HepG2 (cell line): Measurements from ENCODE around the gene PSMC4. TPM values are rescaled to one million over a fixed set of nuclear protein-coding genes. Genes with fewer than 3 reads are reported as not detected.

ENCODE experiments used
- ATAC-seq: fragments of 200-7000 bp; cut with Tn5 transposase; 3 replicates; pipeline ENCODE4 v1.9.1; 2020; ENCODE audit warnings: mild to moderate bottlenecking, moderate library complexity
- BruUV-seq: library from RNA; stranded (reverse); fragments of 400-500 nt; replicated peaks from 2 replicates; lab custom pipeline; 2021; lab: Mats Ljungman, UMichigan
- CTCF ChIA-PET: fragments of 300-600 bp; formaldehyde crosslinking; extraction: SDS; loops from one replicate; lab custom pipeline; 2021; ENCODE audit warnings: low total read pairs, inconsistent platforms, low intra/inter-chr PET ratio; lab: Yijun Ruan, JAX
- POLR2A ChIA-PET: fragments of 350-600 bp; sonication (Branson Sonifier 250); formaldehyde crosslinking; loops from one replicate; lab custom pipeline; 2020; ENCODE audit warnings: antibody characterized with exemption, inconsistent platforms; lab: Yijun Ruan, JAX
- DNase-seq: peaks from one replicate; pipeline ENCODE4 v3.0.0-alpha.2; 2015; ENCODE audit warnings: low spot score
- FAIRE-seq: peaks from 3 replicates; lab custom pipeline; 2011; peaks lifted over from hg19 to GRCh38; lab: Jason Lieb, UNC
- H2AFZ ChIP-seq: one replicate; pipeline ENCODE4 v1.6.1; 2011; ENCODE audit warnings: low read length, inconsistent platforms
- H3K27ac ChIP-seq: fragments of 300-600 bp; 3 replicates; pipeline ENCODE4 v1.8.0; 2011; ENCODE audit warnings: mixed run types, mild to moderate bottlenecking, mixed read lengths, low read length, inconsistent platforms; ENCODE audit not compliant: insufficient read depth; ENCODE audit errors: extremely low read length
- H3K27me3 ChIP-seq, 2 experiments: fragments of 200-600 bp in 1 of 2; 2 replicates in 1 of 2; 3 replicates in 1 of 2; pipeline versions ENCODE4 v1.6.0 to v1.8.0; 2011; ENCODE audit warnings: low read length in 2 of 2, mild to moderate bottlenecking in 2 of 2, moderate library complexity in 2 of 2, inconsistent platforms in 1 of 2; ENCODE audit not compliant: insufficient read depth in 2 of 2, control insufficient read depth in 1 of 2
- H3K36me3 ChIP-seq, 2 experiments: fragments of 200-600 bp in 1 of 2; replicated peaks in 1 of 2; 2 replicates in 1 of 2; 3 replicates in 1 of 2; pipeline versions ENCODE4 v1.5.1 to v1.8.0; 2011; ENCODE audit warnings: low read length in 2 of 2, inconsistent platforms in 1 of 2; ENCODE audit not compliant: insufficient read depth in 2 of 2, control insufficient read depth in 1 of 2
- H3K4me1 ChIP-seq: 2 replicates; pipeline ENCODE4 v1.5.1; 2012; ENCODE audit warnings: low read length, inconsistent platforms; ENCODE audit not compliant: insufficient read depth
- H3K4me2 ChIP-seq: 2 replicates; pipeline ENCODE4 v1.6.0; 2011; ENCODE audit warnings: low read depth, low read length, inconsistent platforms
- H3K4me3 ChIP-seq, 3 experiments: fragments of 200-600 bp in 1 of 3; sonication (generic), shearing (Covaris generic) in 1 of 3; replicated peaks in 1 of 3; 2 replicates each; pipeline ENCODE4 v1.5.1; 2011 to 2016; ENCODE audit warnings: low read length in 3 of 3, inconsistent platforms in 2 of 3, low read depth in 2 of 3, mild to moderate bottlenecking in 2 of 3, control low read depth in 1 of 3, mixed read lengths in 1 of 3; ENCODE audit not compliant: insufficient read depth in 1 of 3
- H3K79me2 ChIP-seq: one replicate; pipeline ENCODE4 v1.6.1; 2011; ENCODE audit warnings: low read length, inconsistent platforms; ENCODE audit not compliant: insufficient read depth
- H3K9ac ChIP-seq: 2 replicates; pipeline ENCODE4 v1.6.0; 2011; ENCODE audit warnings: mild to moderate bottlenecking, low read depth, low read length, inconsistent platforms; ENCODE audit not compliant: insufficient read depth
- H3K9me3 ChIP-seq: 2 replicates; pipeline ENCODE4 v1.5.1; 2012; ENCODE audit warnings: mild to moderate bottlenecking, low read length
- H4K20me1 ChIP-seq: 2 replicates; pipeline ENCODE4 v1.6.0; 2011; ENCODE audit warnings: inconsistent platforms, mild to moderate bottlenecking, low read length, moderate library complexity; ENCODE audit not compliant: insufficient read depth
- EHMT2 ChIP-seq: fragments of 200-600 bp; sonication (generic); IDR thresholded peaks from 2 replicates; pipeline ENCODE4 v1.7.0; 2017; ENCODE audit warnings: antibody characterized with exemption, low read depth, low read length, borderline replicate concordance
- TBX2 ChIP-seq: sonication (generic); formaldehyde crosslinking; IDR thresholded peaks from 2 replicates; pipeline ENCODE4 v1.5.0; 2020; ENCODE audit warnings: missing genetic modification reagents, mild to moderate bottlenecking, borderline replicate concordance
- ZNF121 ChIP-seq: sonication (generic); formaldehyde crosslinking; IDR thresholded peaks from 2 replicates; pipeline ENCODE4 v1.5.0; 2020; ENCODE audit warnings: mild to moderate bottlenecking, missing genetic modification reagents
- ZNF543 ChIP-seq: sonication (generic); formaldehyde crosslinking; IDR thresholded peaks from 2 replicates; pipeline ENCODE4 v1.4.0; 2020; ENCODE audit warnings: mild to moderate bottlenecking, missing genetic modification reagents
- ZNF770 ChIP-seq: sonication (generic); formaldehyde crosslinking; IDR thresholded peaks from 2 replicates; pipeline ENCODE4 v1.5.0; 2020; ENCODE audit warnings: mild to moderate bottlenecking, missing genetic modification reagents
- WGBS: methylation state at CpG from one replicate; pipeline ENCODE4 v1.1.6; 2017; ENCODE audit warnings: low lambda C conversion rate; 5-methylcytosine and 5-hydroxymethylcytosine counted together
- in situ Hi-C: cut with HindIII; loops from 2 replicates; pipeline ENCODE4 v1.10.0; 2017; ENCODE audit warnings: low pct_unique_long_range_greater_than_20kb; ENCODE audit not compliant: extremely low pct_ligation_motif_present
- intact Hi-C: fragments of 100-400 bp; cut with micrococcal nuclease; formaldehyde crosslinking; loops from one replicate; pipeline ENCODE4 v1.10.0; 2022; ENCODE audit not compliant: unreplicated experiment
- polyA plus RNA-seq, 8 experiments: library from polyadenylated mRNA; depleted of rRNA in 3 of 8; stranded (reverse) in 7 of 8; unstranded in 1 of 8; fragments of >200 nt; fragmentation: Illumina TruSeq in 4 of 8; extraction: Trizol in 4 of 8; gene quantifications; 2 replicates each; pipeline versions ENCODE4 v1.2.1 to v1.2.3, GENCODE V29; 2011 to 2016; ENCODE audit warnings: low read depth in 4 of 8, missing spikeins in 1 of 8, mixed read lengths in 1 of 8; ENCODE audit not compliant: insufficient read depth in 1 of 8
- total RNA-seq, 5 experiments: library from RNA; depleted of rRNA; stranded (reverse); fragments of >200 nt; fragmentation: Illumina TruSeq; extraction: Trizol; gene quantifications; 2 replicates each; pipeline ENCODE4 v1.2.3, GENCODE V29; 2016; ENCODE audit warnings: low read depth in 1 of 5

The PSMC4 gene
- total and polyA plus RNA-seq, 2 of the 13 experiments (the other 11 are each of a cell fraction or from before 2014, with no cell fraction given), result 49.9 to 160 TPM

- TF ChIP-seq ZNF543 (CRISPR knock-in tag), result no peak
- TF ChIP-seq TBX2 (CRISPR knock-in tag), result 0 out of 2 replicates have a peak, but pooled peaks have one; percentile 11
- TF ChIP-seq, all 625 proteins: peak for 1
- FAIRE-seq (no peak), ATAC-seq (peak; percentile 61), DNase-seq (no peak)
- H4K20me1 ChIP-seq, result no peaks in the 10 kb centered on the region
- intact Hi-C loops, result no loop called here
- no TSS peak for BruUV-seq
- no peak overlapping the region for H3K9ac ChIP-seq
- H3K36me3 ChIP-seq, result no peaks in the 10 kb centered on the region
- no peak overlapping the region for H3K27ac ChIP-seq
- H3K79me2 ChIP-seq, result no peaks in the 10 kb centered on the region
- peaks cover 0 to 13% of the 10 kb centered on the region in 2 experiments; a peak in 1 of 5 replicates for H3K27me3 ChIP-seq
- CTCF ChIA-PET, result no interaction called here
- H3K4me3 ChIP-seq, result no peak overlapping the region
- in situ Hi-C loops, result no loop called here
- POLR2A ChIA-PET, result no interaction called here
- H3K4me1 ChIP-seq, result peaks cover 28% of the 10 kb centered on the region
- no peak overlapping the region for H2AFZ ChIP-seq
- 0 out of 2 replicates have a peak overlapping the region, but pooled peaks have one; percentile 12 for H3K4me2 ChIP-seq
- no peaks in the 10 kb centered on the region for H3K9me3 ChIP-seq
- WGBS, result 2% methylated on average over 3 of the region's 3 CpGs
These were observed 34.9 kb upstream of the PSMC4 start for GRCh38 chr19:39936020-39936419.

GRCh38 chr19:39936622-39937021 is 34.3 kb upstream of the PSMC4 start:
- no peaks in the 10 kb centered on the region for H3K9me3 ChIP-seq
- no TSS peak for BruUV-seq
- H3K79me2 ChIP-seq, result no peaks in the 10 kb centered on the region
- no peak for ATAC-seq
- CTCF ChIA-PET, result no interaction called here
- no peaks in the 10 kb centered on the region for H3K36me3 ChIP-seq
- POLR2A ChIA-PET, result no interaction called here
- in situ Hi-C loops, result no loop called here
- H3K27ac ChIP-seq, result no peak overlapping the region
- H4K20me1 ChIP-seq, result no peaks in the 10 kb centered on the region
- intact Hi-C loops, result no loop called here
- peaks cover 28% of the 10 kb centered on the region for H3K4me1 ChIP-seq
- no peak overlapping the region for H3K9ac ChIP-seq
- H2AFZ ChIP-seq, result no peak overlapping the region
- no peak for FAIRE-seq
- WGBS, result 63% methylated on average over 6 of the region's 6 CpGs
- TF ChIP-seq ZNF121 (CRISPR knock-in tag) (0 out of 2 replicates have a peak, but pooled peaks have one; percentile 9), EHMT2 (no peak), ZNF770 (peak; percentile 51)
- H3K27me3 ChIP-seq, result peaks cover 0 to 13% of the 10 kb centered on the region in 2 experiments; a peak in 1 of 5 replicates
- DNase-seq, result no peak
- H3K4me3 ChIP-seq, result no peak overlapping the region
- H3K4me2 ChIP-seq, result no peak overlapping the region
